OCI-LY7 (cell line): ENCODE measurements around the gene VWA5B1.

Experiments
- CTCF ChIP-seq: fragments of 200-600 bp; sonication (generic); conservative IDR thresholded peaks from 2 replicates; pipeline ENCODE4 v1.5.1; 2014; ENCODE audit warnings: mild to moderate bottlenecking, antibody characterized with exemption, low read length, moderate library complexity, mixed read lengths
- EZH2phosphoT487 ChIP-seq: fragments of 200-600 bp; sonication (generic); IDR thresholded peaks from 2 replicates; pipeline ENCODE4 v1.6.1; 2018; ENCODE audit warnings: low read depth, borderline replicate concordance, mild to moderate bottlenecking, mixed run types, antibody characterized with exemption, low read length, moderate library complexity, mixed read lengths

DNA sequence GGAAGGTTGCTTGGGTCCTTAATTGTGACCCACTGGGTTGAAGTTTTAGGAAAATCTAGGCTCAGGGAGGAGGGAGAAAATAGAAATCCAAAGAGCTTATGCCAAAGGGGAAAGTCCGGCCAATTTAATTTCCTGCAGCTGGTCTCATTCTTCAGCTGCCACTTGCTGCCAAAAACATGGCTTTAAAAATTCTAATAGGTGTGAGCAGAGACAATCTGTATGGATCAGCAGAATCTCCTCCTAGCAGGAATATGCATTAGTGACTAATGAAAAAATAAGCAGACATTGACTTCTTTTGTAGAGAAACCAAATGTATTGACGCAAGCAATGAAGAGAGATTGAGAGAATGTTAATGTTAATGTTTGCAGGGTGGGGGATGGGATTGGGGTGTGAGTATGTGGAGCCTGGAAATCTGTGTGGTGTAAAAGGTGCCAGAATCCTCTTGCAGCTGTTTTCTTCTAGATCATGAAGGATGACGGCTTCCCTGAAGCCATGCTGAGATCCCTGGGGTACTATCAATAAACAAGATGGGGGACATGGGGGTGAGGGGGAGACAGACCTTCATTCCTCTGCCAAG is 35.3 kb downstream of the VWA5B1 start:
- TF ChIP-seq CTCF (no peak), EZH2phosphoT487 (no peak)
